ENCODE results near the gene TMEM270.

TMEM270 gene

GRCh38 chr7:73822319-73823173 is 38.4 kb upstream of the TMEM270 start:
- TF ChIP-seq CTCF (IDR thresholded peaks at IDR 0.05; ENCODE audit: low read length, missing control alignments): no peak
- no peak overlapping the region for H3K4me3 ChIP-seq (replicated peaks; ENCODE audit: low read depth, low read length)
- DNase-seq (ENCODE audit: low read depth): peak; percentile 66

GRCh38 chr7:73823257-73823656 is 37.7 kb upstream of the TMEM270 start:
- no peak for DNase-seq (ENCODE audit: low read depth)
- no peak overlapping the region for H3K4me3 ChIP-seq (replicated peaks; ENCODE audit: low read depth, low read length)
- TF ChIP-seq CTCF (IDR thresholded peaks at IDR 0.05; ENCODE audit: low read length, missing control alignments): no peak

GRCh38 chr7:73823873-73824592 is 36.9 kb upstream of the TMEM270 start:
- no peak overlapping the region for H3K4me3 ChIP-seq (replicated peaks; ENCODE audit: low read depth, low read length)
- TF ChIP-seq CTCF (IDR thresholded peaks at IDR 0.05; ENCODE audit: low read length, missing control alignments): no peak
- no peak for DNase-seq (ENCODE audit: low read depth)

GRCh38 chr7:73824986-73825385 is 36.0 kb upstream of the TMEM270 start:
- no peak for TF ChIP-seq CTCF (IDR thresholded peaks at IDR 0.05; ENCODE audit: low read length, missing control alignments)
- no peak for DNase-seq (ENCODE audit: low read depth)

GRCh38 chr7:73827567-73828106 is 33.3 kb upstream of the TMEM270 start:
- no peak for TF ChIP-seq CTCF (IDR thresholded peaks at IDR 0.05; ENCODE audit: low read length, missing control alignments)
- no peak for DNase-seq (ENCODE audit: low read depth)
- no peak overlapping the region for H3K4me3 ChIP-seq (replicated peaks; ENCODE audit: low read depth, low read length)

More at GRCh38 chr7:73824986-73825385, 36.0 kb upstream of the TMEM270 start:
- no peak overlapping the region for H3K4me3 ChIP-seq (replicated peaks; ENCODE audit: low read depth, low read length)

- DNase-seq (ENCODE audit: low read depth): peak; percentile 37
- no peak for TF ChIP-seq CTCF (IDR thresholded peaks at IDR 0.05; ENCODE audit: low read length, missing control alignments)
- no peak overlapping the region for H3K4me3 ChIP-seq (replicated peaks; ENCODE audit: low read depth, low read length)
These were observed 32.7 kb upstream of the TMEM270 start for GRCh38 chr7:73828107-73828803.
